Fibroblast of the aortic adventitia (primary cell): ENCODE measurements around the gene ABR. TPM values are rescaled to one million over a fixed set of nuclear protein-coding genes. Genes with fewer than 3 reads are reported as not detected.

Experiments used
- DNase-seq: peaks from one replicate; pipeline ENCODE4 v3.0.0-alpha.2; 2010; ENCODE audit warnings: low read depth
- H3K4me3 ChIP-seq: 2 replicates; pipeline ENCODE4 v1.5.1; 2011; ENCODE audit warnings: low read depth, mild to moderate bottlenecking, control low read depth, low read length, moderate library complexity
- CTCF ChIP-seq: IDR thresholded peaks from 2 replicates; pipeline ENCODE4 v1.5.1; 2011; ENCODE audit warnings: mild to moderate bottlenecking, low read length, control low read depth, inconsistent platforms; ENCODE audit not compliant: insufficient read depth
- total RNA-seq: library from RNA; depleted of rRNA; stranded (reverse); fragments of >200 nt; gene quantifications from 2 replicates; pipeline ENCODE4 v1.2.3, GENCODE V29; 2012; ENCODE audit warnings: low replicate concordance

The ABR gene
- total RNA-seq, 1 donor, result 76.8 TPM

- no peak for TF ChIP-seq CTCF
- no peak overlapping the region for H3K4me3 ChIP-seq
- DNase-seq, result no peak
Measured at GRCh38 chr17:1216217-1217088, 36.7 kb upstream of the ABR start.

DNA sequence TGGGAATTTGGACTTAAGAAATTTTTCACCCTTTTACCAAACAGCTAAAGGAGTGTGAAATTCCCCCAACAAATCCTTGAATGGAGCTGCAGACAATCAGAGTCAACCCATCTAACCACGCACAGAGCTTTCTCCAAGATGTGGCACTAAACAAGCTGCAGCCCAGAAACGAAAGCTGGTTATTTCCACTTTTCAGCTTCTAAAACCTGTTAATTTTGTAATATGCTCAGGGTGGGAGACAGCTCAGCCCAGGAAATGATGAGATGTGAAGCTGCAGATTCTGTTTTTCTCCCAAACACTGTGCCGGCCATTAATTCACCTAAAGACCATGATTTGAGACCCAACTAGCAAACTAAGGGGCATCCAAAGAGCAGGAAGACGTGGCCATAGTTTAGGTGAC lies 33.2 kb upstream of the ABR start:
- H3K4me3 ChIP-seq, result no peak overlapping the region
- no peak for DNase-seq
- TF ChIP-seq CTCF, result no peak

GRCh38 chr17:1211287-1211686 lies 31.5 kb upstream of the ABR start:
- H3K4me3 ChIP-seq, result no peak overlapping the region
- no peak for DNase-seq
- no peak for TF ChIP-seq CTCF

GRCh38 chr17:1208966-1209365 lies 29.2 kb upstream of the ABR start:
- H3K4me3 ChIP-seq, result no peak overlapping the region
- TF ChIP-seq CTCF, result no peak
- no peak for DNase-seq

DNA sequence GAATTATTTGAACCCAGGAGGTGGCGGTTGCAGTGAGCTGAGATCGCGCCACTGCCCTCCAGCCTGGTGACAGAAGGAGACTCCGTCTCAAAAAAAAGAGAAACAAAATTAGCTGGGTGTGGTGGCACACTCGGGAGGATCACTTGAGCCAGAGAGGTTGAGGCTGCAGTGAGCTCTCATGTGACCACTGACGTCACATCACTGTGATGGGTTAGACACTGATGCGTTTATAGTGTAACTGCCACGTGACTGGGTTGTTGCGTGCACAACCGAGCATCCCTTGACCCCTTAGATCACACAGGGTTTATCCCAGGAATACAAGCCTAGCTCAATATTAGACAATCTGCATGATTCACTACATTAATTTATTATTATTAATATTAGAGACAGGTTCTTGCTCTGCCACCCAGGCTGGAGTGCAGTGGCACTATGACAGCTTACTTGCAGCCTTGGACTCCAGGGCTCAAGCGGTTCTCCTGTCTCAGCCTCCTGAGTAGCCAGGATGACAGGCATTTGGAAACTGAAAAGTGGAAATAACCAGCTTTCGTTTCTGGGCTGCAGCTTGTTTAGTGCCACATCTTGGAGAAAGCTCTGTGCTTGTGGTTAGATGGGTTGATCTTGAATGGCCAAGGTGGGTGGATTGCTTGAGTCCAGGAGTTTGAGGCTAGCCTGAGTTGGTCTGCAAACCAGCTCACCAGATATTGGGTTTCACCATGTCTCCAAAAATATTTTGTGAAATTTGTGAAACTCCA lies 26.4 kb upstream of the ABR start:
- no peak for DNase-seq
- no peak overlapping the region for H3K4me3 ChIP-seq
- no peak for TF ChIP-seq CTCF

DNA sequence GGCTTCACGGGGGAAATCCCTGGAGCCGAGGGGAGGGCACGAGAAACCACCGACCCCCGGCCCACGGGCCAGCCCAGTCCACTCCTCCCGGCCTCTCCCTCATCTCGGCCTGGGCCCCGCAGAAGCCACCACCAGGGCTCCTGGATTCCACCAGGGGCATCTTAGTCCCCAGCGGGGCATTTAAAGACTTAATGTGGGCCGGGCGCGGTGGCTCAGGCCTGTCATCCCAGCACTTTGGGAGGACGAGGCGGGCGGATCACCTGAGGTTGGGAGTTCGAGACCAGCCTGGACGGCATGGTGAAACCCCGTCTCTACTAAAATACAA lies 24.1 kb upstream of the ABR start:
- peak overlapping the region; percentile 61 for H3K4me3 ChIP-seq
- TF ChIP-seq CTCF, result no peak
- DNase-seq, result no peak
